Prostate gland (tissue), 2 donors: ENCODE results near the gene ARHGEF4.

Source experiments
- CTCF ChIP-seq, 4 experiments: fragments of 200-600 bp in 2 of 4; fragments of 450-650 bp in 2 of 4; sonication (generic) in 2 of 4; IDR thresholded peaks; 1 replicate in 3 of 4; 2 replicates in 1 of 4; pipeline ENCODE4 v1.5.1; 2016 to 2019; ENCODE audit warnings: antibody characterized with exemption in 4 of 4, mild to moderate bottlenecking in 2 of 4, moderate library complexity in 2 of 4
- POLR2A ChIP-seq: fragments of 450-650 bp; IDR thresholded peaks from one replicate; pipeline ENCODE4 v1.6.1; 2016; ENCODE audit warnings: antibody characterized with exemption, mild to moderate bottlenecking

GRCh38 chr2:131085646-131086045, 248.9 kb downstream of the ARHGEF4 start:
- TF ChIP-seq CTCF (IDR thresholded peaks at IDR 0.05) = no peak
- no peak for TF ChIP-seq POLR2A
